Panc1 (cell line): ENCODE data around the gene HSPA2. TPM values are rescaled to one million over a fixed set of nuclear protein-coding genes. Genes with fewer than 3 reads are reported as not detected.

Experiments used
- ATAC-seq: fragments of 200-7000 bp; cut with Tn5 transposase; 2 replicates; pipeline ENCODE4 v1.9.1; 2020; ENCODE audit warnings: mild to moderate bottlenecking, moderate library complexity
- Bru-seq: library from RNA; stranded (reverse); fragments of 400-500 nt; gene quantifications from one replicate; lab custom pipeline; 2021; lab: Mats Ljungman, UMichigan
- BruChase-seq, 2 experiments: library from RNA; stranded (reverse); fragments of 400-500 nt; gene quantifications; one replicate each; lab custom pipeline; 2021; lab: Mats Ljungman, UMichigan
- BruUV-seq: library from RNA; stranded (reverse); fragments of 400-500 nt; replicated peaks from 2 replicates; lab custom pipeline; 2021; lab: Mats Ljungman, UMichigan
- CTCF ChIA-PET: fragments of 300-600 bp; sonication (Branson Sonifier 250); formaldehyde crosslinking; loops from one replicate; lab custom pipeline; 2022; ENCODE audit warnings: antibody characterized with exemption; lab: Charles Lee
- POLR2A ChIA-PET: fragments of 300-600 bp; sonication (Branson Sonifier 250); formaldehyde crosslinking; loops from one replicate; lab custom pipeline; 2022; ENCODE audit warnings: antibody characterized with exemption; lab: Charles Lee
- DNase-seq: peaks from one replicate; pipeline ENCODE4 v3.0.0-alpha.2; 2010; ENCODE audit warnings: low read depth, low spot score
- H3K27ac ChIP-seq: 2 replicates; pipeline ENCODE4 v1.5.1; 2011; ENCODE audit warnings: mild to moderate bottlenecking, low read length, inconsistent platforms
- H3K27me3 ChIP-seq: fragments of 200-500 bp; sonication (Bioruptor generic); 2 replicates; pipeline ENCODE4 v1.6.0; 2014; ENCODE audit warnings: low read length, inconsistent platforms; ENCODE audit not compliant: control insufficient read depth, insufficient read depth
- H3K36me3 ChIP-seq: fragments of 200-500 bp; sonication (Bioruptor generic); 2 replicates; pipeline ENCODE4 v1.5.1; 2014; ENCODE audit warnings: inconsistent platforms, mild to moderate bottlenecking, low read length, moderate library complexity; ENCODE audit not compliant: control insufficient read depth, insufficient read depth
- H3K4me1 ChIP-seq: 2 replicates; pipeline ENCODE4 v1.5.1; 2011; ENCODE audit warnings: inconsistent platforms, mild to moderate bottlenecking, low read length, moderate library complexity; ENCODE audit not compliant: control insufficient read depth, insufficient read depth
- H3K4me3 ChIP-seq, 2 experiments: 2 replicates each; pipeline ENCODE4 v1.5.1; 2011 to 2012; ENCODE audit warnings: low read depth in 2 of 2, low read length in 2 of 2, mild to moderate bottlenecking in 2 of 2, inconsistent platforms in 1 of 2, moderate library complexity in 1 of 2
- H3K9me3 ChIP-seq: fragments of 200-500 bp; sonication (Bioruptor generic); 2 replicates; pipeline ENCODE4 v1.5.1; 2014; ENCODE audit warnings: low read depth, mild to moderate bottlenecking, inconsistent platforms, low read length, moderate library complexity; ENCODE audit not compliant: control insufficient read depth, insufficient read depth
- CTCF ChIP-seq: fragments of 450-650 bp; IDR thresholded peaks from 2 replicates; pipeline ENCODE4 v1.5.1; 2017; ENCODE audit warnings: mild to moderate bottlenecking
- POLR2AphosphoS5 ChIP-seq: IDR thresholded peaks from 2 replicates; pipeline ENCODE4 v1.6.1; 2012; ENCODE audit warnings: mild to moderate bottlenecking, low read depth, low read length, moderate library complexity
- REST ChIP-seq, 2 experiments: IDR thresholded peaks; 2 replicates each; pipeline ENCODE4 v1.6.1; 2011 to 2012; ENCODE audit warnings: low read depth in 2 of 2, control low read depth in 1 of 2, low read length in 1 of 2, mild to moderate bottlenecking in 1 of 2, moderate library complexity in 1 of 2; ENCODE audit not compliant: insufficient read depth in 1 of 2
- SIN3A ChIP-seq: IDR thresholded peaks from 2 replicates; pipeline ENCODE4 v1.6.1; 2012; ENCODE audit warnings: low read depth, mild to moderate bottlenecking, low read length, moderate library complexity, borderline replicate concordance; ENCODE audit not compliant: insufficient read depth
- TCF7L2 ChIP-seq: IDR thresholded peaks from 2 replicates; pipeline ENCODE4 v1.6.1; 2011; ENCODE audit warnings: mild to moderate bottlenecking, low read depth, low read length, inconsistent platforms
- in situ Hi-C: cut with HindIII; loops from 2 replicates; pipeline ENCODE4 v1.10.0; 2016; ENCODE audit warnings: low sequenced_read_pairs, low pct_unique_long_range_greater_than_20kb
- intact Hi-C: fragments of 100-400 bp; cut with micrococcal nuclease; formaldehyde crosslinking; loops from one replicate; pipeline ENCODE4 v1.10.0; 2022; ENCODE audit not compliant: unreplicated experiment
- long read RNA-seq: library from polyadenylated mRNA; unstranded; transcript quantifications from one replicate; pipeline ENCODE4 v2.0.0, GENCODE V29; 2021; ENCODE audit not compliant: unreplicated experiment
- polyA plus RNA-seq: library from polyadenylated mRNA; unstranded; fragments of >200 nt; gene quantifications from one replicate; pipeline ENCODE4 v1.2.1, GENCODE V29; 2012; ENCODE audit warnings: missing spikeins; ENCODE audit not compliant: insufficient read length
- total RNA-seq: library from RNA; stranded (reverse); gene quantifications from one replicate; pipeline ENCODE4 v1.2.1, GENCODE V29; 2021; ENCODE audit not compliant: unreplicated experiment

Gene HSPA2
- total RNA-seq (7.7 TPM), Bru-seq, nascent RNA (percentile 45 among the genes with signal in this experiment), BruChase-seq, experiment 1, labeled RNA remaining after a 2-hour chase (percentile 53 among the genes with signal in this experiment), BruChase-seq, experiment 2, labeled RNA remaining after a 6-hour chase (percentile 66 among the genes with signal in this experiment)
- 25.5 TPM for polyA plus RNA-seq
- long read RNA-seq, transcript HSPA2-201 (1 exons, 2,767 nt) = major isoform, 41 of 41 reads
- long read RNA-seq, partial matches to known transcripts = 0 of 41 reads
- long read RNA-seq, other reads (novel, unspliced or antisense) = 0 of 41 reads

DNA sequence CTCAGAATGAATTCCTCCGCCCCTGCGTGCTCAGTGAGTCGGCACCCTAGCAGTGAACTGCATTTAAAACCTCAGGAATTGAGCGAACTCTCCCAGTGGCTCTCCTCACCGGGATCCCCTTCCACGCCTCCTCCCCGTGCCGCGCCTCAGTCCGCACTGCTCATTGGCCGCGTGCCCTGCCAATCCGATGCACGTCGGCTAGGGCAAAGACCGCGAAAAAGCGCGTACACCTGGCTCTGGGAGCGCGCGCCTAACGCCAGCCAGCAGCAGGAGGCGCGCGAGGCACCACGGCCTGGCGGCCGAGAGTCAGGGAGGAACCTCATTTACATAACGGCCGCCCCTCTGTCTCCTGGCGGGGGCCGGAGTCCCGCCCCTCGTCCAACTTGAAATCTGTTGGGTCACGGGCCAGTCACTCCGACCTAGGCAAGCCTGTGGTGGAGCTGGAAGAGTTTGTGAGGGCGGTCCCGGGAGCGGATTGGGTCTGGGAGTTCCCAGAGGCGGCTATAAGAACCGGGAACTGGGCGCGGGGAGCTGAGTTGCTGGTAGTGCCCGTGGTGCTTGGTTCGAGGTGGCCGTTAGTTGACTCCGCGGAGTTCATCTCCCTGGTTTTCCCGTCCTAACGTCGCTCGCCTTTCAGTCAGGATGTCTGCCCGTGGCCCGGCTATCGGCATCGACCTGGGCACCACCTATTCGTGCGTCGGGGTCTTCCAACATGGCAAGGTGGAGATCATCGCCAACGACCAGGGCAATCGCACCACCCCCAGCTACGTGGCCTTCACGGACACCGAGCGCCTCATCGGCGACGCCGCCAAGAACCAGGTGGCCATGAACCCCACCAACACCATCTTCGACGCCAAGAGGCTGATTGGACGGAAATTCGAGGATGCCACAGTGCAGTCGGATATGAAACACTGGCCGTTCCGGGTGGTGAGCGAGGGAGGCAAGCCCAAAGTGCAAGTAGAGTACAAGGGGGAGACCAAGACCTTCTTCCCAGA, at the start of gene HSPA2:
Gene HSPA2 (plus strand): TSS at position 534 of the 995 bp plus-strand sequence. CDS start 109 bp downstream, at position 643.
- Histone ChIP-seq H3K27me3 (no peaks in the 10 kb centered on the region), H3K9me3 (no peaks in the 10 kb centered on the region), H3K27ac (peak within 1 kb of the TSS; percentile 89), H3K4me1 (no peaks in the 10 kb centered on the region; the same call in 1 of the 2 replicates), H3K36me3 (no peaks in the 10 kb centered on the region), H3K4me3 (peak within 1 kb of the TSS; percentile 50 to 58)
- POLR2A ChIA-PET = interaction anchor here (0.6 kb wide), 3 partner anchors 30 to 102 kb away, joined by 3 to 15 read pairs (median 9); no protein-coding TSS in a partner anchor
- BruUV-seq = TSS peak; percentile 62
- in situ Hi-C loops (no loop called here), intact Hi-C loops (loop anchor here (10.0 kb wide), 1 partner anchor 94 kb away; no protein-coding TSS in a partner anchor)
- CTCF ChIA-PET = no interaction called here
- DNase-seq = peak; percentile 69
- TF ChIP-seq SIN3A = no peak
- TF ChIP-seq POLR2AphosphoS5 = peak; percentile 55
- TF ChIP-seq TCF7L2 = no peak
- no peak for TF ChIP-seq REST (IDR thresholded peaks at IDR 0.05; ENCODE audit: insufficient read depth in 1 of 2, low read depth in 2 of 2, low read length in 1 of 2)
- TF ChIP-seq CTCF = peak; percentile 84
- peak; percentile 96 for ATAC-seq

DNA sequence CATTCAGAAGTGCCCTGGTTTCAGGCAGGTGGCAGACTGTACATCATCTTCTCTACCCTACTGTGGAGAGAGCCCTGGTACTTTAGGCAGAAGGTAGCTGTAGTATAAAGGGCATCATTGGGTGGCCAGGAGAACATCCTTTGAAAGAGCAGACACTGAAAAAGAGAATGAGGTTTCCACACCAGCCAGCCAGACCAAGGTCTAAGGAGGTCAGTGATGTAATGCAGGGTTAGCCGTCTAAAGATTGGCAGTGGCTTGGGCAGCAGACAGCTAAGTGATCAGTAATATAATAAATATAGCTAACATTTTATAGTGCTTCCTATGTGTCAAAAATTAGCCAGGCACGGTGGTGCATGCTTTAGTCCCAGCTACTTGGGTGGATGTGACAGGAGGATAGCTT, 48.9 kb upstream of the HSPA2 start:
- ChIA-PET CTCF (no interaction called here), POLR2A (no interaction called here)
- in situ Hi-C loops = no loop called here
- H3K4me1 ChIP-seq = no peaks in the 10 kb centered on the region
- intact Hi-C loops = no loop called here
- no peak for DNase-seq
- ATAC-seq = no peak
- H3K27me3 ChIP-seq = no peaks in the 10 kb centered on the region
- no TSS peak for BruUV-seq
- H3K4me3 ChIP-seq = no peak overlapping the region
- TF ChIP-seq SIN3A (no peak), POLR2AphosphoS5 (no peak), REST (IDR thresholded peaks at IDR 0.05; ENCODE audit: insufficient read depth in 1 of 2, low read depth in 2 of 2, low read length in 1 of 2) (no peak), TCF7L2 (no peak), CTCF (no peak)
- peaks cover 5% of the 10 kb centered on the region for H3K36me3 ChIP-seq
- H3K27ac ChIP-seq = no peak overlapping the region
- no peaks in the 10 kb centered on the region for H3K9me3 ChIP-seq
